SK-N-SH (cell line): Measurements from ENCODE around the gene RASGRF1. TPM values are rescaled to one million over a fixed set of nuclear protein-coding genes. Genes with fewer than 3 reads are reported as not detected.

Source experiments
- CTCF ChIA-PET: fragments of 300-600, 350-600 bp; formaldehyde crosslinking; extraction: SDS; loops from one replicate; lab custom pipeline; 2021; lab: Yijun Ruan, JAX
- POLR2A ChIA-PET: fragments of 350-600 bp; sonication (Branson Sonifier 250); formaldehyde crosslinking; extraction: SDS; loops from one replicate; lab custom pipeline; 2020; ENCODE audit warnings: antibody characterized with exemption, inconsistent platforms; lab: Yijun Ruan, JAX
- DNase-seq: peaks from one replicate; pipeline ENCODE4 v3.0.0; 2012
- H2AFZ ChIP-seq: fragments of 200-600 bp; sonication (generic); 2 replicates; pipeline ENCODE4 v1.8.1; 2016; ENCODE audit warnings: antibody characterized with exemption, mild to moderate bottlenecking, low read depth
- H3F3A ChIP-seq: fragments of 200-600 bp; sonication (generic); replicated peaks from 2 replicates; pipeline ENCODE3; 2016; ENCODE audit warnings: antibody characterized with exemption, mild to moderate bottlenecking; ENCODE audit not compliant: insufficient read depth
- H3K27ac ChIP-seq, 2 experiments: fragments of 200-500 bp in 1 of 2; fragments of 200-600 bp in 1 of 2; sonication (Bioruptor generic) in 1 of 2; sonication (generic), shearing (Covaris generic) in 1 of 2; 2 replicates each; pipeline versions ENCODE4 v1.5.1 to v1.6.1; 2014 to 2016; ENCODE audit warnings: low read depth in 2 of 2, inconsistent platforms in 1 of 2, low read length in 1 of 2, mild to moderate bottlenecking in 1 of 2, mixed read lengths in 1 of 2
- H3K27me3 ChIP-seq: fragments of 200-600 bp; sonication (generic), shearing (Covaris generic); 2 replicates; pipeline ENCODE4 v1.6.1; 2016; ENCODE audit warnings: mixed run types; ENCODE audit not compliant: insufficient read depth
- H3K36me3 ChIP-seq, 2 experiments: fragments of 200-500 bp in 1 of 2; fragments of 200-600 bp in 1 of 2; sonication (Bioruptor generic) in 1 of 2; sonication (generic) in 1 of 2; replicated peaks in 1 of 2; 2 replicates each; pipeline versions ENCODE3 to v1.5.1; 2014 to 2016; ENCODE audit warnings: low read length in 1 of 2, mild to moderate bottlenecking in 1 of 2; ENCODE audit not compliant: insufficient read depth in 2 of 2, control insufficient read depth in 1 of 2
- H3K4me1 ChIP-seq, 2 experiments: fragments of 200-500 bp in 1 of 2; fragments of 200-600 bp in 1 of 2; sonication (Bioruptor generic) in 1 of 2; sonication (generic), shearing (Covaris generic) in 1 of 2; 2 replicates each; pipeline versions ENCODE4 v1.5.1 to v1.6.1; 2014 to 2016; ENCODE audit warnings: low read depth in 1 of 2, low read length in 1 of 2, mixed run types in 1 of 2; ENCODE audit not compliant: insufficient read depth in 2 of 2, control insufficient read depth in 1 of 2
- H3K4me2 ChIP-seq: fragments of 200-600 bp; sonication (generic), shearing (Covaris generic); 2 replicates; pipeline ENCODE4 v1.6.1; 2017; ENCODE audit warnings: mixed run types
- H3K4me3 ChIP-seq, 2 experiments: fragments of 200-500 bp in 1 of 2; fragments of 200-600 bp in 1 of 2; sonication (Bioruptor generic) in 1 of 2; sonication (generic), shearing (Covaris generic) in 1 of 2; 2 replicates each; pipeline versions ENCODE4 v1.5.1 to v1.8.1; 2014 to 2016; ENCODE audit warnings: low read depth in 2 of 2, inconsistent platforms in 1 of 2, low read length in 1 of 2, mild to moderate bottlenecking in 1 of 2, mixed read lengths in 1 of 2, moderate library complexity in 1 of 2
- H3K79me2 ChIP-seq: fragments of 200-600 bp; sonication (generic); 2 replicates; pipeline ENCODE4 v1.8.1; 2017; ENCODE audit warnings: mild to moderate bottlenecking; ENCODE audit not compliant: insufficient read depth
- H3K9ac ChIP-seq: fragments of 200-600 bp; sonication (generic); 2 replicates; pipeline ENCODE4 v1.6.1; 2017; ENCODE audit warnings: mixed run types
- H3K9me2 ChIP-seq: fragments of 200-600 bp; sonication (generic); 2 replicates; pipeline ENCODE4 v1.6.1; 2017; ENCODE audit warnings: mixed run types
- H3K9me3 ChIP-seq: fragments of 200-600 bp; sonication (generic); 2 replicates; pipeline ENCODE4 v1.6.1; 2017; ENCODE audit warnings: mixed run types, mild to moderate bottlenecking, moderate library complexity
- H4K20me1 ChIP-seq: fragments of 200-600 bp; sonication (generic); 2 replicates; pipeline ENCODE4 v1.6.1; 2017; ENCODE audit warnings: mild to moderate bottlenecking, mixed run types; ENCODE audit not compliant: insufficient read depth
- CHD2 ChIP-seq: fragments of 150-350 bp; IDR thresholded peaks from 2 replicates; pipeline ENCODE4 v1.6.1; 2018; ENCODE audit warnings: low read length; ENCODE audit not compliant: partially characterized antibody
- CTCF ChIP-seq: fragments of 200-600 bp; sonication (generic); IDR thresholded peaks from 2 replicates; pipeline ENCODE4 v1.6.1; 2017; ENCODE audit warnings: antibody characterized with exemption, mild to moderate bottlenecking, moderate library complexity
- FOXJ3 ChIP-seq: sonication (generic); formaldehyde crosslinking; IDR thresholded peaks from 2 replicates; pipeline ENCODE4 v1.5.1; 2020; ENCODE audit warnings: mild to moderate bottlenecking, missing genetic modification reagents
- NFIC ChIP-seq: IDR thresholded peaks from 2 replicates; pipeline ENCODE4 v1.4.0; 2012; ENCODE audit warnings: borderline replicate concordance
- POLR2AphosphoS5 ChIP-seq: IDR thresholded peaks from 2 replicates; pipeline ENCODE4 v1.6.1; 2012; ENCODE audit warnings: low read depth, low read length
- REST ChIP-seq: IDR thresholded peaks from 2 replicates; pipeline ENCODE4 v1.6.1; 2012; ENCODE audit warnings: mild to moderate bottlenecking, low read depth, low read length, moderate library complexity
- RFX5 ChIP-seq: IDR thresholded peaks from 2 replicates; pipeline ENCODE4 v1.6.1; 2012; ENCODE audit warnings: mild to moderate bottlenecking, improper control_type of control experiment, low read length
- RXRA ChIP-seq: IDR thresholded peaks from 2 replicates; pipeline ENCODE4 v1.4.0; 2012; ENCODE audit warnings: low read depth, mild to moderate bottlenecking, borderline replicate concordance
- SIN3A ChIP-seq: IDR thresholded peaks from 2 replicates; pipeline ENCODE4 v1.6.1; 2012; ENCODE audit warnings: low read depth, mild to moderate bottlenecking, low read length, moderate library complexity, borderline replicate concordance
- TEAD4 ChIP-seq: IDR thresholded peaks from 2 replicates; pipeline ENCODE4 v1.4.0; 2012; ENCODE audit warnings: mild to moderate bottlenecking, borderline replicate concordance; ENCODE audit not compliant: insufficient read depth
- USF2 ChIP-seq: fragments of 150-350 bp; IDR thresholded peaks from 2 replicates; pipeline ENCODE4 v1.6.1; 2017; ENCODE audit warnings: antibody characterized with exemption, low read length, low read depth, borderline replicate concordance
- YY1 ChIP-seq: IDR thresholded peaks from 2 replicates; pipeline ENCODE4 v1.4.0; 2012; ENCODE audit warnings: low read depth, mild to moderate bottlenecking
- WGBS: methylation state at CpG from one replicate; pipeline ENCODE4 v1.1.6; 2017; ENCODE audit warnings: low lambda C conversion rate; 5-methylcytosine and 5-hydroxymethylcytosine counted together
- polyA plus RNA-seq, 3 experiments: library from polyadenylated mRNA; depleted of rRNA; stranded (reverse); fragments of >200 nt; gene quantifications; 2 replicates each; pipeline ENCODE4 v1.2.3, GENCODE V29; 2012

Gene RASGRF1
- polyA plus RNA-seq, 1 of the 3 experiments (the other 2 are of a cell fraction): 0.10 TPM

- H4K20me1 ChIP-seq: no peaks in the 10 kb centered on the region
- H3K9me2 ChIP-seq: no peaks in the 10 kb centered on the region
- no peaks in the 10 kb centered on the region for H3K79me2 ChIP-seq
- no peak overlapping the region for H3K4me2 ChIP-seq
- no peaks in the 10 kb centered on the region for H3K4me1 ChIP-seq
- 10% methylated on average over 3 of the region's 3 CpGs for WGBS
- TF ChIP-seq CHD2 (no peak), POLR2AphosphoS5 (no peak), TEAD4 (no peak), RFX5 (no peak), RXRA (no peak), USF2 (no peak), NFIC (no peak), REST (no peak), FOXJ3 (CRISPR knock-in tag) (no peak), CTCF (no peak), SIN3A (no peak), YY1 (no peak)
- peaks cover 3% of the 10 kb centered on the region; the same call in 1 of the 2 replicates for H3K27me3 ChIP-seq
- H3K4me3 ChIP-seq: no peak overlapping the region
- H3K36me3 ChIP-seq: no peaks in the 10 kb centered on the region
- no peak overlapping the region for H2AFZ ChIP-seq
- ChIA-PET POLR2A (no interaction called here), CTCF (interaction anchor here (2.2 kb wide), 1 partner anchor 23 kb away, joined by 7 read pairs; no protein-coding TSS in a partner anchor)
- H3K9me3 ChIP-seq: no peaks in the 10 kb centered on the region
- no peak overlapping the region for H3K9ac ChIP-seq
- no peaks in the 10 kb centered on the region for H3F3A ChIP-seq
- DNase-seq: no peak
- no peak overlapping the region for H3K27ac ChIP-seq
Measured at GRCh38 chr15:79051941-79052731, 38.4 kb downstream of the RASGRF1 start.
